Left lung (tissue), 10 donors: ENCODE measurements around the gene TPCN1. TPM values are rescaled to one million over a fixed set of nuclear protein-coding genes. Genes with fewer than 3 reads are reported as not detected.
A peak's percentile ranks its signal among the peaks of the same experiment; 100 is the strongest.

Experiments used
- ATAC-seq: fragments of 200-7000 bp; cut with Tn5 transposase; one replicate; pipeline ENCODE4 v1.9.1; 2020; ENCODE audit warnings: moderate library complexity
- DNase-seq, 4 donors: peaks; one replicate each; pipeline ENCODE4 v3.0.0-alpha.2; 2013 to 2020
- H3K27ac ChIP-seq, 2 donors: fragments of 200-600 bp; sonication (generic) in 1 of 2; one replicate each; pipeline versions ENCODE4 v1.5.0 to v1.8.0; 2020 to 2021
- H3K27me3 ChIP-seq, 2 donors: fragments of 200-600 bp; sonication (generic) in 1 of 2; one replicate each; pipeline versions ENCODE4 v1.5.0 to v1.8.0; 2020 to 2021
- H3K36me3 ChIP-seq, 2 donors: fragments of 200-600 bp; sonication (generic) in 1 of 2; one replicate each; pipeline versions ENCODE4 v1.5.0 to v1.8.0; 2020 to 2021
- H3K4me1 ChIP-seq, 2 donors: fragments of 200-600 bp; one replicate each; pipeline ENCODE4 v1.8.0; 2021
- H3K4me3 ChIP-seq, 2 donors: fragments of 200-600 bp; sonication (generic) in 1 of 2; one replicate each; pipeline versions ENCODE4 v1.5.0 to v1.8.0; 2020 to 2021; ENCODE audit warnings: mild to moderate bottlenecking in 1 of 2
- H3K9me3 ChIP-seq, 2 donors: fragments of 200-600 bp; sonication (generic) in 1 of 2; one replicate each; pipeline versions ENCODE4 v1.5.0 to v1.8.0; 2020 to 2021
- intact Hi-C, 2 donors: fragments of 100-400 bp; cut with DNase I; formaldehyde crosslinking; loops; one replicate each; pipeline versions ENCODE4 v1.11.2 to v1.14.2; 2022
- polyA plus RNA-seq, 6 donors: library from polyadenylated mRNA; unstranded; fragments of 120-200 nt; gene quantifications; one replicate each; pipeline ENCODE4 v1.2.1, GENCODE V29; 2013; ENCODE audit not compliant: insufficient read length in 6 of 6
- total RNA-seq, 2 donors: library from RNA; stranded (reverse); fragmentation: NEBNext Ultra II Directional; extraction: Animal tissue kit (Norgen Biotek cat#: 25700); gene quantifications; one replicate each; pipeline ENCODE4 v1.2.1, GENCODE V29; 2021
- TF ChIP-seq, protein P1 (sequence below), 2 donors: fragments of 200-600 bp; sonication (generic) in 1 of 2; IDR thresholded peaks; one replicate each; pipeline versions ENCODE4 v1.5.0 to v1.8.0; 2021; ENCODE audit warnings: antibody characterized with exemption in 2 of 2
- donor health status: DM: no; HTN: yes; CAD: no.
- donor health status: DM: no; HTN: no; CAD: no.

TPCN1 gene
- total and polyA plus RNA-seq, 8 donors = 24.7 to 54.1 (median 34.8) TPM

DNA sequence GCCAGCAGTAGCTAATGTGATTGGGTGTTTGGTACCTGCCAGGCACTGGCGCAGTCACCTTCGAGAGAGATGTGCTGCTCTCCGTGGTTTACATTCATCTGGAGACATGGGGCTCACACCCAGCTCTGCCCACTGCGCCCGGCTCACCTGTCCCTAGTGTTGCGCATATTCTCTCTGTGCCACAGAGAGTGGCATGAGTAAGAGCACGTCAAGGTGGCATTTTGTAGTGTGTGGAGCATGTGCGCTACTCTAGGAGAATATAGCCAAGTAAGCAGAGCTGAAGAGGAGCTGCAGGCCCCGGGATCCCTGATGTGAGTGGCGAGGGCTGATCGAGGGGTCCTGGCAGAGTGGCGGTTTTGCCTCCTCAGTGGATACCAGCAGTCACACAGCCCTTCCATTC lies 46.9 kb downstream of the TPCN1 start:
- DNase-seq (peak in 1 of 4 donors; percentile 22), ATAC-seq (no peak)
- H3K27ac ChIP-seq = no peak overlapping the region
- TF ChIP-seq, protein P1, sequence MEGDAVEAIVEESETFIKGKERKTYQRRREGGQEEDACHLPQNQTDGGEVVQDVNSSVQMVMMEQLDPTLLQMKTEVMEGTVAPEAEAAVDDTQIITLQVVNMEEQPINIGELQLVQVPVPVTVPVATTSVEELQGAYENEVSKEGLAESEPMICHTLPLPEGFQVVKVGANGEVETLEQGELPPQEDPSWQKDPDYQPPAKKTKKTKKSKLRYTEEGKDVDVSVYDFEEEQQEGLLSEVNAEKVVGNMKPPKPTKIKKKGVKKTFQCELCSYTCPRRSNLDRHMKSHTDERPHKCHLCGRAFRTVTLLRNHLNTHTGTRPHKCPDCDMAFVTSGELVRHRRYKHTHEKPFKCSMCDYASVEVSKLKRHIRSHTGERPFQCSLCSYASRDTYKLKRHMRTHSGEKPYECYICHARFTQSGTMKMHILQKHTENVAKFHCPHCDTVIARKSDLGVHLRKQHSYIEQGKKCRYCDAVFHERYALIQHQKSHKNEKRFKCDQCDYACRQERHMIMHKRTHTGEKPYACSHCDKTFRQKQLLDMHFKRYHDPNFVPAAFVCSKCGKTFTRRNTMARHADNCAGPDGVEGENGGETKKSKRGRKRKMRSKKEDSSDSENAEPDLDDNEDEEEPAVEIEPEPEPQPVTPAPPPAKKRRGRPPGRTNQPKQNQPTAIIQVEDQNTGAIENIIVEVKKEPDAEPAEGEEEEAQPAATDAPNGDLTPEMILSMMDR (IDR thresholded peaks at IDR 0.05) = no peak
- no peak overlapping the region for H3K4me3 ChIP-seq
- H3K36me3 ChIP-seq = peaks cover 0 to 67% of the 10 kb centered on the region in 2 donors
- peaks cover 16 to 24% of the 10 kb centered on the region in 2 donors for H3K4me1 ChIP-seq
- H3K9me3 ChIP-seq = no peaks in the 10 kb centered on the region
- H3K27me3 ChIP-seq = no peaks in the 10 kb centered on the region
- intact Hi-C loops = no loop called here

DNA sequence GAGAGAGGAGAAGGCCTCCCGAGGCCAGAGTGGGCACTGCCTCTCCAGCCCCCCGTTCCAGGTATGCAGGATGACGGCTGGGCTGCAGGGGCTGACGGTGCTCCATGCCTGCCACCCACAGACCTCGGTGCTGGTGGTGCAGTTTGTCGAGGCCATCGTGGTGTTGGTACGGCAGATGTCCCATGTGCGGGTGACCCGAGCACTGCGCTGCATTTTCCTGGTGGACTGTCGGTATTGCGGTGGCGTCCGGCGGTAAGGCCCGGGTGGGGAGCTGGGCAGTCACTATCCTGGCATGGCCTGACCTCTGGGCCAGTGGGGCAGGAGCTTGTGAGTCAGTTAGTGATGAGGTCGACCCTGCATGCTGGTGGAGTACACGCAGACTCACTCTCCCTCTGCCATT lies 47.4 kb downstream of the TPCN1 start:
- Histone ChIP-seq H3K9me3 (no peaks in the 10 kb centered on the region), H3K27ac (no peak overlapping the region), H3K27me3 (no peaks in the 10 kb centered on the region), H3K4me1 (peaks cover 16 to 25% of the 10 kb centered on the region in 2 donors), H3K36me3 (peaks cover 0 to 72% of the 10 kb centered on the region in 2 donors), H3K4me3 (no peak overlapping the region)
- intact Hi-C loops = no loop called here
- TF ChIP-seq, protein P1 (IDR thresholded peaks at IDR 0.05) = no peak
- DNase-seq (peak in 1 of 4 donors; percentile 18), ATAC-seq (no peak)

DNA sequence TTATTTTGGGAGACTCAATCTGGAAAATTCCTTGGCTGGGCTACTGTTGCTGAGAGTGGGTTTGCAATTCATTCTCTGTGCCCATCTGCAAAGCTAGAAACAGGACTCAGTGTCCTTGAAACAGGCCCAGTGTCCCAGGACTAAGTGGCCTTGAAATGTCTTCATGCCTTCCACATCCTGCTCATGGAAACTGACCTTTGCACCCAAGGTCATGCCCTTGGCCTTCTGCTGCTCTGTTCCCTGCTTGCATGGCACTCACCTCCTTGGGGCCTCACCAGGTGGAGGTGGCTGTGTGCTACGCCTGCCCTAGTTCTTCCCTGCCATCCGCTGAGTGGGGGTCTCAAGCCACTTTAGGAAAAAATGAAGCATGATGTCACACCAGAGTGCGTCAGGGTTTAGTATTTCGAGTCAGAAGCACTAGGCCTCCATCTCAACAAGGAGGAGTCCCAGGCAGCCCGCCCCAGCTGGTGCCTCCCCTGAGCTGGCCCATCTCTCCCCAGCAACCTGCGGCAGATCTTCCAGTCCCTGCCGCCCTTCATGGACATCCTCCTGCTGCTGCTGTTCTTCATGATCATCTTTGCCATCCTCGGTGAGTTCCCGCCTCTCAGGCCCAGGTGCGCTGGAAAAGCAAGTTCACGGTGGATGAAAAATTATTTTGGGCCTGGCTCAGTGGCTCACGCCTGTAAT lies 48.1 kb downstream of the TPCN1 start:
- peaks cover 0 to 77% of the 10 kb centered on the region in 2 donors for H3K36me3 ChIP-seq
- H3K9me3 ChIP-seq = no peaks in the 10 kb centered on the region
- TF ChIP-seq, protein P1 (IDR thresholded peaks at IDR 0.05) = no peak
- intact Hi-C loops = no loop called here
- H3K27ac ChIP-seq = no peak overlapping the region
- H3K4me1 ChIP-seq = peaks cover 16 to 25% of the 10 kb centered on the region in 2 donors
- peak in 1 of 4 donors; percentile 26 for DNase-seq
- no peak for ATAC-seq
- no peak overlapping the region for H3K4me3 ChIP-seq
- H3K27me3 ChIP-seq = no peaks in the 10 kb centered on the region

DNA sequence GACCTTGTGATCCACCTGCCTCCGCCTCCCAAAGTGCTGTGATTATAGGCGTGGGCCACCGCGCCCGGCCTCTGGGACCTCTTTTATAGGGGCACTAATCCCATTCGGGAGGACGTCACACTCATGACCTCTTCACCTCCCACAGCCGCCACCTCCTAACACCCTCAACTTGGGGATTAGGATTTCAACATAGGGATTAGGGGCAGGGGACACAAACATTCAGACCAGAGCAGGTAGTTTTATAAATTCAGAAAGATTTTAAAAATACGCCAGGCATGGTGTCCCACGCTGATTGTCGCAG lies 49.4 kb downstream of the TPCN1 start:
- TF ChIP-seq, protein P1 (IDR thresholded peaks at IDR 0.05) = no peak
- no peak for ATAC-seq
- H3K4me3 ChIP-seq = no peak overlapping the region
- H3K4me1 ChIP-seq = peaks cover 16 to 25% of the 10 kb centered on the region in 2 donors
- no peaks in the 10 kb centered on the region for H3K27me3 ChIP-seq
- peaks cover 0 to 89% of the 10 kb centered on the region in 2 donors for H3K36me3 ChIP-seq
- intact Hi-C loops = no loop called here
- H3K9me3 ChIP-seq = no peaks in the 10 kb centered on the region
- no peak for DNase-seq
- H3K27ac ChIP-seq = no peak overlapping the region

DNA sequence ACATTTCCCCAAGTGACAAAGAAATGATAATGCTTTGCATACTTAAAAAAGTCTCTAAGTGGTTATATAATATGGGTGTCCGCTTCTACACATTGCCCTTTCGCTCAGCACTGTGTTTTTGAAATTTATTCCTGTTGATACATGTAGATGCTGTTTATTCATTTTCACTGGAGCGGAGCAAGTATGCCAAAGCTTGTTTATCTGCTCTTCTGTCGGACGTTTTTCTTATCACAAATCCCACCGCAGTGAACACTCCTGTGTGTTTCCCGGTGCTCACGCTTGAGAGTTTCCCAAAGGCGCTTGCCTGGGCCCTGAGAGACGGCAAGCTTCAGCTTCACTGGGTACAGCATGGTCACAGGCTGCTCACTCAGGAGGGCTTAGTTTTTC lies 50.2 kb downstream of the TPCN1 start:
- intact Hi-C loops = no loop called here
- peaks cover 0 to 85% of the 10 kb centered on the region in 2 donors for H3K36me3 ChIP-seq
- no peak for DNase-seq

More for the DNA sequence above, 50.2 kb downstream of the TPCN1 start:
- H3K4me1 ChIP-seq = peaks cover 16 to 25% of the 10 kb centered on the region in 2 donors
- peak overlapping the region; percentile 57 to 70 for H3K27ac ChIP-seq
- H3K9me3 ChIP-seq = no peaks in the 10 kb centered on the region
- TF ChIP-seq, protein P1 (IDR thresholded peaks at IDR 0.05) = no peak
- ATAC-seq = peak; percentile 16
- H3K27me3 ChIP-seq = no peaks in the 10 kb centered on the region
- no peak overlapping the region for H3K4me3 ChIP-seq
